GM12878 (cell line): ENCODE results near the gene EHMT2.

Experiments used
- CREB1 ChIP-seq: IDR thresholded peaks from 2 replicates; pipeline ENCODE4 v1.6.1; 2012; ENCODE audit warnings: low read depth, mild to moderate bottlenecking, inconsistent platforms
- CTCF ChIP-seq, 3 experiments: IDR thresholded peaks in 2 of 3; conservative IDR thresholded peaks in 1 of 3; 2 replicates each; pipeline ENCODE4 v1.5.1; 2011; ENCODE audit warnings: low read depth in 3 of 3, low read length in 3 of 3, mild to moderate bottlenecking in 3 of 3, control low read depth in 2 of 3, moderate library complexity in 2 of 3, inconsistent platforms in 1 of 3, mixed read lengths in 1 of 3; ENCODE audit not compliant: control insufficient read depth in 2 of 3, insufficient read depth in 1 of 3; ENCODE audit errors: extremely low read depth in 1 of 3
- MXI1 ChIP-seq: fragments of 150-350 bp; IDR thresholded peaks from 2 replicates; pipeline ENCODE4 v1.6.1; 2011; ENCODE audit warnings: low read depth, mild to moderate bottlenecking, inconsistent platforms, low read length, improper control_type of control experiment
- MYC ChIP-seq: IDR thresholded peaks from 2 replicates; pipeline ENCODE4 v1.6.1; 2011; ENCODE audit warnings: mild to moderate bottlenecking, low read length, moderate library complexity, inconsistent platforms; ENCODE audit not compliant: insufficient read depth, insufficient replicate concordance, insufficient read length, severe bottlenecking
- RAD51 ChIP-seq: fragments of 450-650 bp; IDR thresholded peaks from 2 replicates; pipeline ENCODE4 v1.6.1; 2016; ENCODE audit warnings: moderate library complexity, mild to moderate bottlenecking, inconsistent platforms
- RCOR1 ChIP-seq: conservative IDR thresholded peaks from 2 replicates; pipeline ENCODE4 v1.6.1; 2012; ENCODE audit warnings: low read depth, low read length, improper control_type of control experiment
- SKIL ChIP-seq: fragments of 450-650 bp; IDR thresholded peaks from 2 replicates; pipeline ENCODE4 v1.6.1; 2017; ENCODE audit warnings: mild to moderate bottlenecking, low read depth, inconsistent platforms; ENCODE audit not compliant: poor library complexity, severe bottlenecking
- ZNF592 ChIP-seq: fragments of 450-650 bp; IDR thresholded peaks from 2 replicates; pipeline ENCODE4 v1.6.1; 2017; ENCODE audit warnings: mild to moderate bottlenecking, moderate library complexity

- TF ChIP-seq MYC (no peak), RAD51 (no peak), SKIL (no peak), CTCF (IDR thresholded peaks at IDR 0.05 in 2 of 3, conservative IDR thresholded peaks at IDR 0.05 in 1 of 3; ENCODE audit: control insufficient read depth in 2 of 3, extremely low read depth in 1 of 3, insufficient read depth in 1 of 3, low read depth in 3 of 3, low read length in 3 of 3) (no peak), MXI1 (no peak), ZNF592 (no peak), RCOR1 (no peak), CREB1 (no peak)
Measured at GRCh38 chr6:31927863-31928671, 30.6 kb upstream of the EHMT2 start.
